Brain microvascular endothelial cell (primary cell): ENCODE results near the gene FGF5.

Experiments used
- DNase-seq: peaks from one replicate; pipeline ENCODE4 v3.0.0-alpha.2; 2020
- H3K27ac ChIP-seq: fragments of 250-450 bp; sonication (Bioruptor Pico); 2 replicates; pipeline ENCODE4 v1.5.1; 2020; ENCODE audit warnings: mild to moderate bottlenecking, moderate library complexity
- H3K27me3 ChIP-seq: fragments of 250-450 bp; sonication (Bioruptor Pico); replicated peaks from 2 replicates; pipeline ENCODE4 v1.5.1; 2020; ENCODE audit warnings: mild to moderate bottlenecking
- H3K36me3 ChIP-seq: fragments of 250-450 bp; sonication (Bioruptor Pico); replicated peaks from 2 replicates; pipeline ENCODE4 v1.5.1; 2020; ENCODE audit warnings: mild to moderate bottlenecking
- H3K4me3 ChIP-seq: 2 replicates; pipeline ENCODE4 v1.5.1; 2011; ENCODE audit warnings: low read depth, mild to moderate bottlenecking, control low read depth, low read length, moderate library complexity
- in situ Hi-C: cut with HindIII; loops from 2 replicates; pipeline ENCODE4 v1.10.0; 2017; ENCODE audit warnings: low sequenced_read_pairs, low pct_ligation_motif_present
- TF ChIP-seq, protein P1 (sequence below): IDR thresholded peaks from 2 replicates; pipeline ENCODE4 v1.5.1; 2011; ENCODE audit warnings: low read depth, mild to moderate bottlenecking, moderate library complexity, low read length, control low read depth, inconsistent platforms; ENCODE audit errors: missing control alignments

FGF5 gene

DNA sequence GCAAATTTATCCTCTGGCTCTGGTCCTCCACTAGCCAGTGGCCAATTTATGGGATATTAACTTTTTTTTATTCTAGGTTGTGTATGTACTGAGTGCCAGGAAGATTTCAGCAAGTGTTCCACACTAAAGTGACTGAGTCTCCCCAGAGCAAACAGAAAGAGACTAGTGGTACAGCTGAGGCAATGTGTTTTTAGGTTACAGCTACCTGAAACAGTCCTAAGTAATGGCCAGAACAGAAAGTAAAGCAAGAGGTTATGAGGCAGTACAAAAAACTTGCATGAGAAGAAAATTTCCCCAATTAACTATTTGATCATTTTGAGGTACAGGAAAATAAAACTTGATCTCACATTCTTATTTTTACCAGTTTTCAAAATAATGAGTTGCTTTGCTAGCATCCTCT lies 38.0 kb upstream of the FGF5 start:
- H3K27me3 ChIP-seq, result no peaks in the 10 kb centered on the region
- TF ChIP-seq, protein P1, sequence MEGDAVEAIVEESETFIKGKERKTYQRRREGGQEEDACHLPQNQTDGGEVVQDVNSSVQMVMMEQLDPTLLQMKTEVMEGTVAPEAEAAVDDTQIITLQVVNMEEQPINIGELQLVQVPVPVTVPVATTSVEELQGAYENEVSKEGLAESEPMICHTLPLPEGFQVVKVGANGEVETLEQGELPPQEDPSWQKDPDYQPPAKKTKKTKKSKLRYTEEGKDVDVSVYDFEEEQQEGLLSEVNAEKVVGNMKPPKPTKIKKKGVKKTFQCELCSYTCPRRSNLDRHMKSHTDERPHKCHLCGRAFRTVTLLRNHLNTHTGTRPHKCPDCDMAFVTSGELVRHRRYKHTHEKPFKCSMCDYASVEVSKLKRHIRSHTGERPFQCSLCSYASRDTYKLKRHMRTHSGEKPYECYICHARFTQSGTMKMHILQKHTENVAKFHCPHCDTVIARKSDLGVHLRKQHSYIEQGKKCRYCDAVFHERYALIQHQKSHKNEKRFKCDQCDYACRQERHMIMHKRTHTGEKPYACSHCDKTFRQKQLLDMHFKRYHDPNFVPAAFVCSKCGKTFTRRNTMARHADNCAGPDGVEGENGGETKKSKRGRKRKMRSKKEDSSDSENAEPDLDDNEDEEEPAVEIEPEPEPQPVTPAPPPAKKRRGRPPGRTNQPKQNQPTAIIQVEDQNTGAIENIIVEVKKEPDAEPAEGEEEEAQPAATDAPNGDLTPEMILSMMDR, result no peak
- in situ Hi-C loops, result no loop called here
- H3K36me3 ChIP-seq, result no peaks in the 10 kb centered on the region
- H3K4me3 ChIP-seq, result no peak overlapping the region
- no peak overlapping the region for H3K27ac ChIP-seq
- DNase-seq, result no peak

DNA sequence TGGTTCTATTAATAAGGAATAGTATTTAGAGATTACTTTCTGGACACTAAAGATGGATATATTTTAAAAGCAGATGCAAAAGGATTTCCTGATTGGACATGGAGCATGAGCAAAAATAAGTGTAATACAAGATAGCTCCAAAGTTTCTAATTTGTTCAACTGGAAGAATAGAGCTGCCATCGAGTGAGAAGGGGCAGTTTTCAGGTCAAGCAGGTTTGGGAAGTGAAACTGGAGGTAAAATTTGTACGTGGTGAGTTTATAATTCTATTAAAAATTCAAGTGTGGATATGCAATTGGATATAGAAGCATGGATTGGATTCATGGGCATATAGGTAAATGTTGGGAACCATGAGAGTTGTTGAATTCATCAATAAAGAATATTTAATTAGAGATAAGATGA lies 37.3 kb upstream of the FGF5 start:
- Histone ChIP-seq H3K4me3 (no peak overlapping the region), H3K27ac (no peak overlapping the region), H3K27me3 (no peaks in the 10 kb centered on the region), H3K36me3 (no peaks in the 10 kb centered on the region)
- in situ Hi-C loops, result no loop called here
- DNase-seq, result no peak
- TF ChIP-seq, protein P1, result no peak

DNA sequence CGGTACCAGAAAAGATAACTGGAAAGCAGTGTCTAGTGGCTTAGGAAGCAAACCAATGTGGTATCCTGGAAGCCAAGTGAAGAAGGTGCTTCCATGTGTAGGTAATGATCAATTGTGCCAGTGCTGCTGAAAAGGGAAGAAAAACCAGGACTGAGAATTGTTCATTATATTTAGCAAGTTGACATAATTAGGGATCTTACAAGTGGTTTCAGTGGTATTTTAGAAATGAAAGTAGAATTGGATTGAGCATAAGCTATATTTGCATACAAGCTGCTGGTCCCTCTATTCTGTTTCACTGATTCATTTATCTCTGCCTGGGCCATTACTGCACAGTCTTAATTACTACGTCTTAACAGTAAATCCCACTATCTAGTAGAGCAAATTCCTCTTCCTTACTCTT lies 36.9 kb upstream of the FGF5 start:
- no peaks in the 10 kb centered on the region for H3K27me3 ChIP-seq
- TF ChIP-seq, protein P1, result no peak
- in situ Hi-C loops, result no loop called here
- no peak overlapping the region for H3K27ac ChIP-seq
- no peak for DNase-seq
- H3K4me3 ChIP-seq, result no peak overlapping the region
- no peaks in the 10 kb centered on the region for H3K36me3 ChIP-seq

DNA sequence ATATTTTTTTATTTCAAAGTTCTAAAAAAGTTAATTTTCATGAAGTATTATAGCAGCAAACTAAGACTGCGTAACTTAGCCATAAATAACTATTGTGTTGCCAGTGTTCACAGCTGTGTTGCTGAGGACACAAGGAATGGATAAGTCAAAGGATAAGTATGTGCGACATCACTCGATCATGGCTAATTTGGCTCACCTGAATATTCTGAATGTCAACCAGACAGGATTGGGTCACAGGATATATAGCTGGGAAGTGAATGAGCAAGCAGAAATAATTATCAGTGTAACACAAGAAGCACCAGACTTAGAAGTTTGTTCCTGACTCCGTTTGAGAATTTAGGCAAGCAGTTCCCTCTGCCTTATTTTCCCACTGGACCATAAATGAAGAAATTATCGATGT lies 35.3 kb upstream of the FGF5 start:
- DNase-seq, result no peak

DNA sequence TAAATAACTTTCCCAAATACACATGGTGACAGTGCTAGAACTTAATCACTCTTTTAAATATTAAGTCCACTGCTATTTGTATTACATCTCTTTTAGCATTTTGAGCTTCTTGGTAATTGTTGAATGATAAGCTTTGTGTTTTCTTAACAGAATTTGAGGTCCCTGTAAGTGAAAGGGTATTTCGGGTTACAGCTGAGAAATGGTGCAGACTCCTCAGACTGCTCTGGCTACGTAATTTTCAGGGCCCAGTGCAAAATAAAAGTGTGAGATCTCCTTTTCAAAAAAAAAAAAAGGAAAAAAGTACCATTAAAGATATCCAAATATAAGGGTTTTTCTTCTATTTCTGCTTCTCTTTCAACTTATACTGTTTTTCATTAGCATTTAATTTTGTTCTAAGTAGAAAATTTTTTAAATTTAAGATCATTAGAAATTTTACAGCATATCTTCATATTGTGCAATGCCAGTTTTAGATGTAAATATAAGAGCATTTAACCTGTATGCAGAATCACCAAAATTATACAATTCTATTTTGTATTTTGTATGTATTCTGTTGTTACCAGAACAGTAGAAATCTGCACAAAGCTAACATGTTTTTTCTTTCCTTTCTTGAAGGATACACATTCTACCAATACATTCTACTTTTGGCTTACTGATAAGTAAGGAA lies 33.6 kb upstream of the FGF5 start:
- Histone ChIP-seq H3K27ac (no peak overlapping the region), H3K36me3 (no peaks in the 10 kb centered on the region), H3K27me3 (no peaks in the 10 kb centered on the region), H3K4me3 (no peak overlapping the region)
- TF ChIP-seq, protein P1, result no peak
- in situ Hi-C loops, result no loop called here
- no peak for DNase-seq

More for the DNA sequence above, 35.3 kb upstream of the FGF5 start:
- Histone ChIP-seq H3K27me3 (no peaks in the 10 kb centered on the region), H3K27ac (no peak overlapping the region), H3K4me3 (no peak overlapping the region), H3K36me3 (no peaks in the 10 kb centered on the region)
- TF ChIP-seq, protein P1, result no peak
- in situ Hi-C loops, result no loop called here

DNA sequence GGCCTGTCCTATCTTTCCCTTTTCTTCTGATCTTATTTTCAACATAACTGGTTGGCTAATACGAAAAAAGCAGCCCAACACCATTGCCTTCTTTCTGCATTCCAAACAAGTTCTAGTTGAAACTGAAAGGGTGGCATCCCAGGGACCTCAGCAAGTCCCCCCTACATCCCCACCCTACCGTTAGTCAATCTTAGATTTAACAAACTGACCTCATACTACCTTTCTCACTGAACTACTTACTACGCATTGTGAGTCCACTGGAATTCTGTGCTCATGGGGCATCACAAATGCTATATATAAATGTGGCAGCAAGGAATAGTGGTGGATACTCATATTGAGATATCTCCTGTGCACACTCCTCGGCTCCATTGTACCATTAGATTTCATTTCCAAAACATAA lies 33.1 kb upstream of the FGF5 start:
- in situ Hi-C loops, result no loop called here
- Histone ChIP-seq H3K4me3 (no peak overlapping the region), H3K36me3 (no peaks in the 10 kb centered on the region), H3K27me3 (no peaks in the 10 kb centered on the region), H3K27ac (no peak overlapping the region)
- TF ChIP-seq, protein P1, result no peak
- no peak for DNase-seq
